HEK293 (cell line): Measurements from ENCODE around the gene SAMD13.

Experiments
- CTCF ChIA-PET: fragments of 350-600 bp; formaldehyde crosslinking; extraction: SDS; loops from one replicate; lab custom pipeline; 2021; ENCODE audit warnings: antibody characterized with exemption; lab: Yijun Ruan, JAX
- POLR2A ChIA-PET: fragments of 300-600 bp; formaldehyde crosslinking; extraction: SDS; loops from one replicate; lab custom pipeline; 2020; ENCODE audit warnings: antibody characterized with exemption, inconsistent platforms; lab: Yijun Ruan, JAX
- H3K27ac ChIP-seq: fragments of 200-500 bp; sonication (Bioruptor generic); 2 replicates; pipeline ENCODE4 v1.5.1; 2014; ENCODE audit warnings: low read depth, low read length, control low read depth, inconsistent platforms; ENCODE audit errors: extremely low read depth
- H3K36me3 ChIP-seq, 2 experiments: fragments of 200-500 bp in 1 of 2; sonication (Bioruptor generic) in 1 of 2; 1 replicate in 1 of 2; 2 replicates in 1 of 2; pipeline ENCODE4 v1.5.1; 2014 to 2017; ENCODE audit warnings: inconsistent platforms in 2 of 2, low read length in 2 of 2; ENCODE audit not compliant: control insufficient read depth in 2 of 2, insufficient read depth in 1 of 2
- H3K4me1 ChIP-seq: fragments of 200-500 bp; sonication (Bioruptor generic); 2 replicates; pipeline ENCODE4 v1.5.1; 2014; ENCODE audit warnings: mild to moderate bottlenecking, low read length, inconsistent platforms; ENCODE audit not compliant: control insufficient read depth, insufficient read depth
- H3K4me3 ChIP-seq: 2 replicates; pipeline ENCODE4 v1.5.1; 2011; ENCODE audit warnings: low read depth, mild to moderate bottlenecking, control low read depth, low read length, moderate library complexity
- H3K9me3 ChIP-seq: fragments of 200-500 bp; sonication (Bioruptor generic); 2 replicates; pipeline ENCODE4 v1.5.1; 2014; ENCODE audit warnings: low read depth, low read length, inconsistent platforms; ENCODE audit not compliant: control insufficient read depth, insufficient read depth
- ATF2 ChIP-seq: fragments of 450-650 bp; formaldehyde crosslinking; IDR thresholded peaks from 2 replicates; pipeline ENCODE4 v1.5.1; 2016; ENCODE audit warnings: missing biosample characterization, missing genetic modification characterization, low read depth
- PRDM10 ChIP-seq: fragments of 450-650 bp; formaldehyde crosslinking; IDR thresholded peaks from 2 replicates; pipeline ENCODE4 v1.5.1; 2016; ENCODE audit warnings: missing biosample characterization, missing genetic modification characterization
- PRDM4 ChIP-seq: fragments of 450-650 bp; formaldehyde crosslinking; IDR thresholded peaks from 2 replicates; pipeline ENCODE4 v1.5.1; 2017; ENCODE audit warnings: missing biosample characterization, missing genetic modification characterization
- REST ChIP-seq: fragments of 450-650 bp; formaldehyde crosslinking; IDR thresholded peaks from 2 replicates; pipeline ENCODE4 v1.5.1; 2016; ENCODE audit warnings: missing biosample characterization, missing genetic modification characterization
- ZNF2 ChIP-seq: fragments of 450-650 bp; formaldehyde crosslinking; IDR thresholded peaks from 2 replicates; pipeline ENCODE4 v1.5.1; 2016; ENCODE audit warnings: missing biosample characterization, missing genetic modification characterization
- ZNF518A ChIP-seq: fragments of 450-650 bp; formaldehyde crosslinking; conservative IDR thresholded peaks from 2 replicates; pipeline ENCODE4 v1.5.1; 2016; ENCODE audit warnings: low read depth, missing biosample characterization, missing genetic modification characterization
- ZSCAN5A ChIP-seq: fragments of 450-650 bp; formaldehyde crosslinking; IDR thresholded peaks from 2 replicates; pipeline ENCODE4 v1.5.1; 2016; ENCODE audit warnings: missing biosample characterization, missing genetic modification characterization

Gene SAMD13

GRCh38 chr1:84374991-84375696 is 73.6 kb downstream of the SAMD13 start:
- ChIA-PET CTCF (no interaction called here), POLR2A (no interaction called here)
- Histone ChIP-seq H3K4me3 (no peak overlapping the region), H3K4me1 (0 out of 2 replicates have a peak, but pooled peaks cover 2% of the 10 kb centered on the region), H3K9me3 (no peaks in the 10 kb centered on the region), H3K36me3 (no peaks in the 10 kb centered on the region), H3K27ac (no peak overlapping the region)
- TF ChIP-seq PRDM4: no peak

GRCh38 chr1:84376000-84376910 is 74.7 kb downstream of the SAMD13 start:
- H3K4me1 ChIP-seq: 0 out of 2 replicates have a peak, but pooled peaks cover 2% of the 10 kb centered on the region
- no peak for TF ChIP-seq ZNF518A
- peak; percentile 52; the same call in 1 of the 2 replicates for TF ChIP-seq ATF2
- no peak overlapping the region for H3K4me3 ChIP-seq
- ChIA-PET POLR2A (no interaction called here), CTCF (interaction anchor here (0.5 to 0.6 kb wide), 3 partner anchors 35 to 274 kb away, joined by 3 read pairs; no protein-coding TSS in a partner anchor)
- no peaks in the 10 kb centered on the region for H3K36me3 ChIP-seq
- H3K9me3 ChIP-seq: no peaks in the 10 kb centered on the region
- no peak overlapping the region for H3K27ac ChIP-seq

- H3K27ac ChIP-seq: no peak overlapping the region
- CTCF ChIA-PET: interaction anchor here (0.5 to 0.7 kb wide), 2 partner anchors 192 to 270 kb away, joined by 3 read pairs; no protein-coding TSS in a partner anchor
- H3K9me3 ChIP-seq: no peaks in the 10 kb centered on the region
- H3K4me1 ChIP-seq: 0 out of 2 replicates have a peak, but pooled peaks cover 2% of the 10 kb centered on the region
- POLR2A ChIA-PET: no interaction called here
- H3K4me3 ChIP-seq: no peak overlapping the region
- H3K36me3 ChIP-seq: no peaks in the 10 kb centered on the region
- TF ChIP-seq PRDM10 (tag by site-specific recombination): no peak
- no peak for TF ChIP-seq REST (tag by site-specific recombination)
- TF ChIP-seq ZNF2 (tag by site-specific recombination): no peak
- no peak for TF ChIP-seq ZSCAN5A (tag by site-specific recombination)
These were observed 76.1 kb downstream of the SAMD13 start for GRCh38 chr1:84377480-84378095.
